SKM-1 treated with dmso at 0.1 percent for 144 hours (cell line): Measurements from ENCODE around the gene HDC.

Experiments
- DNase-seq: peaks from one replicate; lab custom pipeline; 2025; ENCODE audit not compliant: unreplicated experiment; lab: John Stamatoyannopoulos, UW

HDC gene

DNA sequence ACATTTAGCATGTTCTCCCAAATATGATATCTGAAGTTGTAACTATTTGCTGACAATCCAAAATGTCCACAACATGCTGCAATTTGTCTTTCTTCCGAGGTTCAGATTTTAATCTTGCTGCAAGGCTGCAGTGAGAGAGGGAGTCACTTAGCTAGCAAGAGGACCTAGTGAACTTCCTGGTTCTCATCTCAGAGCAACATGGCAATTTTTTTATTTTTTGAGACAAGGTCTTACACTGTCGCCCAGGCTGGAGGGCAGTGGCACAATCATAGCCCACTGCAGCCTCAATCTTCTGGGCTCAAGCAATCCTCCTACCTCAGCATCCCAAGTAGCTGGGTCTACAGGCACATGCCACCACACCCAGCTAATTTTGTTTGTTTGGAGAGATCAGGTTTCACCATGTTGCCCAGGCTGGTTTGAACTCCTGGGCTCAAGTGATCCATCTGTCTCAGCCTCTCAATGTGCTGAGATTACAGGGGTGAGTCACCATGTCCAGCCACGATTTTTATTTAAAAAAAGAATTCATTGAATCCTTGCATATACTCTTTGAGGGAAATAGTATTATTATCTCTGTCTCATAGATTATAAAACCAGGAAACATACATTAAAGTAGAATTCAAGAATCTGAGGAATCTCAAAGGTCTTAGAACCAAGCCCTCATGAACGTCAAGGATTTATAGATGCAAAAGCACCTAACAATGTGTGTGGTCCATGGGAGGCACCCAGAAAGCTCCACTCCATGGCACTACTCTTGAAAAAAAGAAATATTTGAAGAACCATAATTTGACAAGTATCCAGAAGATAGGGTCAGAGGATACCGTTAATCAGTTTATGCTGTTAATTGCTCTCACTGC lies 9.1 kb downstream of the HDC start:
- peak; percentile 30 for DNase-seq

DNA sequence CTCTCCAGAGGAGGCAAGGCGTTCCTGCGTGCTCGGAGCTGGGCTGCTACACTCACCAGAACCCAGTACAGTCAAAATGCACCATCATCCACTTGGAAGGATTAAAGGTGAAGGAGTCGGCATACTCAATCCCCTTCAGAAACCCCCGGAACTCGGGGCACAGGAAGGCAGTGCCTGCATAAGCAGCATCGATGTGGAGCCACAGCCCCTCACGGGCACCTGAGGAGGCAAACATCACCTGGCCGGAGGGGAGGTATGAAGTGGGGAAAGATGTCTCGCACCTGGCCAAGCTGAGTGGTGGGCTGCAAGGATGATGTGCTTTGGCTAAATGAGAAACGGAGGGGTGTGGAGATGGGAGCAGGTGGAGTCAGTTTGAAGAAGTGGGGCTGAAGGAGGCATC lies 13.0 kb downstream of the HDC start:
- DNase-seq, result no peak

DNA sequence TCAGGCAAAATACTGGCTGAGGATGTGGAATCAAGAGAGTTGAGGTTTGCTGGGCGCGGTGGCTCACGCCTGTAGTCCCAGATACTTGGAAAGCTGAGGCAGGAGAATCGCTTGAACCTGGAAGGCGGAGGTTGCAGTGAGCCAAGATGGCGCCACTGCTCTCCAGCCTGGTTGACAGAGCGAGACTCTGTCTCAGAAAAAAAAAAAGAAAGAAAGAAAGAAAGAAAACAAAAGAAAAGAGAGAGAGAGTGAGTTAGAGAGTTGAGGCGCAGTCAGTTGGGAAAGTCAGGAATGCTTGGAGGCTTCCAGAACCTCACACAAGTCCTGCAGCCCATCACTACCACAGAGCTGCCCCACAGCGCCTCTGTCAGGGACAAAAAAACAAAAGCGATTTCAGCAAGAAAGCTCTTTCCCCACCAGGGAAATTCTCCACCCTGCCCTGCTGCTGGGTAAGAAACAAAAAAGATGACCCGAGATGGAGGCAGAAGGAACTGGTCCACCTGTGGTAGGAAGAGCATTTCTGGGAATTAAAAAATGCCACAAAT lies 13.8 kb downstream of the HDC start:
- no peak for DNase-seq

DNA sequence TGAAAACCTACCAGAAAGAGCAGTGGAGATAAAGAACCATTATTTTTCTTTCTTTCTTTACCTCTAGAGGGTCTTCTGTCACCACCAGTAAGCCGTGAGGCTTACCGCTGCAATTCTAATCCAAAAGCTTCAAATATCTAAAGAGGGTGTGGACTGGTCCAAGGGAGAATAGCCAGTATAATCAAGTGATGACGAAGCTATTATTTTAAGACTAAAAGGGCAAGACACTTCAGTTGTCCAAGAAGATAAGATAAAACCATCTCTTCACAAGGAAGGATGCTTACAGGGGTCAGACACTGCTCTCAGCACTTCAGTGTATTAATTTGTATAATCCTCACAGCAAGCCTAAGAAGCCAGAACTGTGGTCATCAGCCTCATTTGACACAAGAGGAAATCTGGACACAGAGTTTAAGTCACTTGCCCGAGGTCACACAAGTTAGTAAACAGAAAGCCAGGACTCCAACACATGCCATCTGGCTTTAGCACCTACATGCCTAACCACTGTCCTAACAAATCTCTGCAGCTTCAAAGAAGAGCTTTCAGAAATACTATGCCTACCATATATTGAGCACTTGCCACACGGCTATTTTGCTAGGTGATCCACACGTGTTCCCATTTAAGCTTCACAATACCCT lies 14.6 kb downstream of the HDC start:
- DNase-seq, result no peak

DNA sequence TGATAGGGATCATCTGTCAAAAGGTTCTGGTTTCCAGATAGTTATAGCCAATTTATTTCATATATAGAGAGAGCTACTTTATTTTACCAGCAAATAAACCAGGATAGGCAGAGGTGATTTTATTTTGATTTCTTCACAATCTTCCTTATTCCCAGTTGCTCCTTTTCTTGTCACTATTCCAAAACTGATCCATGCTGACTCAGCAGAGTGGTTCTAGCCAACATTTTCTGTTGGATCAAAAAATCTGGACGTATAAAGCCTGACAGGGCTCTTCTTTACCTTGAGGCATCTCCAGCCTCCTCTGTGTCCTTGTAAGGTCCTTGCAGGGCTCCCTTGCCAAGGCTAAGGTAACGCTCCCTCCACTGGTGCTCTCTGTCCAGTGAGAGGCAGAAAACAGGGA lies 15.8 kb downstream of the HDC start:
- DNase-seq, result no peak

DNA sequence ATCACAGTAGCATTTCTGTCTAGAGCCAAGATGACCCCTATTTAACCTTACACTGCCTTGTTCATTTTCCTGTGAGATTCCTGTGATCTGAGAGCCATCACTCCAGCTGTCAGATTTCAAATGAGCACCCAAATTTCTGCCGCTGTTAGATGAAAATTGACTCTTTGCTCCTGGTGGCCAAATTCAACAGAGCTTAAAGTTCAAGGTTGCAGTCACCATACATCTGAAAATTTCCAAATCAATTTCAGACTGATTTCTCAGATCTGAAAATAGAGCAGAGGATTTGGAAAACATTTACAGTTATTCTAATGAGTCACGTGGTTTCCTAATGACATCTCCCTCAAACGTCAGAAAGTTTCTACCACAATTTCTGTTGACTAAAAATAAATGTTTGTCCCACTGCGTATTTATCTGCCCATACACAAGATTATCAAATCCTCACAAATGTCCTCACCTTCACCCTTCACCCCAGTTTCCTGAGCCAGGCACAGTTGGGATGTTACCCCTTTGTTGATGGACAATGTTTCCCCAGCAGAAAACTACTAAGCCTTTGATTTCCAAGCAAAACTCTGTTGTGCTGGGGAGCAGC lies 16.4 kb downstream of the HDC start:
- DNase-seq, result no peak

DNA sequence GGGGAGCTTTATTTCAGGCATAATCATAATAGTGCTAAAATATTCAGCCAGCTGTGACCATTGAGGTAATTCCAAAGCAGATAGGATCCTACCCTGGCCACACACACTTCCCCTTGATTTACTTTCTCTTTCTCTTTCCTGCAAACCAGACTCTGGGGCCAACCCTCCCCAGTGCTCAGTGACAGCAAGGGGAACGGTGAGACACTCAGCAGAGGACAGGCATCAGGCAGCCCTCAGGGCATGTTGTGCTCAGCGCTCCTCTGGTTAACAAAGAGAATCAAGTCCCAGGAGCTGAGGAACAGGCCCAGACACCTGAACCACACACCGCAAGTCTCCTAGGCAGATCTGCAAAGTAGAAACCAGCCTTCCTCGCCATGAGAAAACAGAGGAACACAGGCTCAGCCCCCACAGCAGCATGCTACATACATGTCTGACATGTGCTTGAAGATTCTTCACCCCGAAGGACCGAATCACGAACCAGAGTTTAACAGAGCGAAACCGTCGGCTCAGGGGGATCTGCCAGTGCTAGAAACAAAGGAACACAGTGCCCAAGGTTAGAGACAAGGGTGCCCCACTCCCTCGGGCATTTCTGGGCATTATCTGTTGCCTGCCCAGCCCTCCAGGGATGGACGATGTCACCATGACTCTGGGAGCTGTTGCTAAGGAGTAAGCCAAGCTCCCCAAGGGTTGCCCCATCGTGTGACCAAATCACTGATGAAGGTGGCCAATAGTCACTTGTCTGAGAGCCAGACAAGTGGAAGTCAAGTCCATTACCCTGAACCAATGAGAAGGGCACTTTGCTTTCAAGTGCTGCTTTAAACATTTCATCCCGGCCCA lies 17.5 kb downstream of the HDC start:
- peak; percentile 46 for DNase-seq

DNA sequence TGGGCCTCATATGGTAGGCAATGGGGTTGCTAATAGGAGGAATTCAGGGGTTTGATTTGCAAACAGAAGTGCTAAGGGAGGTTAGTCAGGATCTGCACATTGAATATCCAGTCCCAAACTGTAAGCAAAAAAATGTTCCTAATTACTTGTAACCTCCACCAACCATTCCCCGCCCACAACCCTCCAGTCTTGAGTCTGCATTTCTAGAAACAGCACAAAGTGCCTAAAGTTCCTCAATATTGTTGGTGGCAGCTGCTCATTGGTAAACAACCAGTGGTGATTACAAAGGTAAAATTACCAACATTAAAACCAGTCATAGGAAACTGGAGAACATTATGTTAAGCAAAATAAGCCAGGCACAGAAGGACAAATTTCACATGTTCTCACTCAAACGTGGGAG lies 18.9 kb downstream of the HDC start:
- DNase-seq, result no peak

DNA sequence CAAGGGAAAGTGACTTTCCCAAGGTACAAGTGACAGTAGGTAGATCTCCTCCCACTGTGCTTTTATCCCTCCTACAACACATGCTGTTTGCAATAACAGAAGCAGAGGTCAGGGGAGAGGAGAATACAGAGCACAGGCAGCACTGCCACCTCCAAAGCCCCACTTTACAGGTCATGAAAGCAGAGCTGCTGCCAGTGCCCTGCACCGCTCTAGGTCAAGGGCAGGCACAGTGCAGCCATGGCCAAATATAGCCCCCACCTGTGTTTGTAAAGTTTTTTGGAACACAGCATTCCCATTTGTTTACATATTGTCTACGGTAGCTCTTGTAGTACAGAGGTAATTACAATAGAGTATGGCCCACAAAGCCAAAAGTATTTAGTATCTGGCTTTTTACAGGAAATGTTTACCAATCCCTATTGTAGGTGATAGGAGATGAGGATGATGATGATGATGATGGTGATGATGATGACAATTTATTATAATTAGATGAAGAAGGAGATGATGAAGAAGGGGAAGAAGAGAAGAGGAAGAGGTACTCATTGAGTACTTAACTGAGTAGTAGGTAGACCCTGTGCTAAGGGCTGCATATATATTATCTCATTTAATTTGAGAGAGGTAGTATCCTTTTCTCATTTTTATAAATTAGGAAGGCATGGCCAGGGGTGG lies 20.4 kb downstream of the HDC start:
- no peak for DNase-seq

DNA sequence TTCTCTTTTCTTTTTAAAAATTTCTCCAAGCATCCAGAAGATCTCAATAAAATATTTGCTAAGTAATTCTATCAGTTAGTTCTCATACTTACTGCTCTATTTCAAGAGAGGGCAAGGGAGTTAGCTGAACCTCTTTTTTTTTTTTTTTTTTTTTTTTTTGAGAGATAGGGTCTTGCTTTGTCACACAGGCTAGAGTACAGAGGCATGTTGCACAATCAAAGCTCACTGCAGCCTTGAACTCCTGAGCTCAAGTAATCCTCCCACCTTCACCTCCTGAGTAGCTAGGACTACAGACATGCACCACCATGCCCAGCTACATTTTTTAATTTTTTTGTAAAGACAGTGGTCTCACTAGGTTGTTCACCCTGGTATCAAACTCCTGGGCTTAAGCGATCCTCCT lies 21.4 kb downstream of the HDC start:
- no peak for DNase-seq

DNA sequence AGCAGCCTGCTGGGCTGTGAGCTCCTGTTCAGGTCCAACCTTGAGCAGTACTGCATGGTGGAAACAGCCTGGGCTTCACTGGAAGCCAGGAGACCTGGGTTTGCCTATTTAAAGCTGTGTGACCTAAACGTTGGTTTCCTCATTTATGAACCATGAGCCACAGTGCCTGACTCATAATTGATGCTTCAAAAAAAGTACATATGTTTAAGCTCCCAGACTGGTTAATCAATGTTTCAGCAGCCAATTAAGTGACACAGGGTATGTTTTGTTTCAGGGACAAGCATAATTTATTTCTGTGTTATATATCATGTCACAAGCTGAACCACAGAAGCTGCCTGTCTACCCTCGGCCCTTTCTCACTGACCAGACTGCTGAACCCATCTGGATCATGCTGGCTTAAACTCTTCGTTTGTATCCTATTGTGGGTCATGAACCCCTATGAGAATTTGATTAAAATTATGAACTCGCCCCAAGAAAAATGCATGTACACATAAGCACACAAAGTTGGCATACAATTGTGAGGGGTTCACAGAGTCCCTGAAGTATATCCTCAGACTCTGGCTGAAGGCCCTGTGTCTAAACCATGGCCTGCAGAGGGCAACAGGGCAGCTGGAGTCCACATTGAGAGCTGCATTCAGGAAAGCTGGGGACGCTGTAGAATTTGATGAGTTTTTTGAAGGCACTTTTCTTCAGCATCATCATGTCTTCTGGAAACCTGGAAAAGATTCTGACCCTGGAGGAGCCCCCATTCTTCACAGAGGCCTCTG lies 23.7 kb downstream of the HDC start:
- DNase-seq, result no peak

DNA sequence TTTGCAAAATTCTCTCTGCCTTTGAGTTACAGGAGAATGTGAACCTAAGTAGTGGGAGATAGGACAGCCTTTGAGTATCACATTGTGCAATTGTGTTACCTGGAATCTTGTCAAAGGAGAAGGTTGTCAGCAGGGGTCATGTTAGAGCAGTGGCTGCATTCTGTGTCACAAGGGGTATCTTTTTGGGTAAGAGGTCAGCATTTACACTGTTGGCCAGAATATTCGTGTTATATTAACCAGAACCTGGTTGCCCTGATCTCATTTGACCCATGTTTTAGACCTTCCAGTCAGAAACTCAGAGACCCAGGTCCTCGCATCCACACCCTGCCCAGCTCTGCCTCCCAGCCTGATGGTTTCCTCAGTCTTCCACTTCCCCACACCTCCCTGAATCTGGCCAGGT lies 27.3 kb downstream of the HDC start:
- no peak for DNase-seq

DNA sequence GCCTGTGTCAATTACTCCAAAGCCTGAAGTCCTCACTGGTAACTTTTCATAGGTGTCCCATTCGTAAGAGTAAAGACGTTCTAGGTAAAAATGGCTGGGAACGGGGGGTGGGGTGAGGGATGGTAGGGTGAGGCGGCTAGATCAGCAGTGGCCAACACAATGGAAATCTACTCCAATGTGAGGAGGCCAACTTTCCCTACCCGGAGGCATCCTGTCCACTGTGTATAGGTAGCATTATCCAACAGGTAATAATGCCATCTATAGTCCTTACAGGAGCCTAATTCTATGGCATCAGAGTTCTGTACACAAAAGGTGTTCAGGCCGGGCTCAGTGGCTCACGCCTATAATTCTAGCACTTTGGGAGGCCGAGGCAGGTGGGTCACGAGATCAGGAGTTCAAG lies 29.1 kb downstream of the HDC start:
- DNase-seq, result no peak

DNA sequence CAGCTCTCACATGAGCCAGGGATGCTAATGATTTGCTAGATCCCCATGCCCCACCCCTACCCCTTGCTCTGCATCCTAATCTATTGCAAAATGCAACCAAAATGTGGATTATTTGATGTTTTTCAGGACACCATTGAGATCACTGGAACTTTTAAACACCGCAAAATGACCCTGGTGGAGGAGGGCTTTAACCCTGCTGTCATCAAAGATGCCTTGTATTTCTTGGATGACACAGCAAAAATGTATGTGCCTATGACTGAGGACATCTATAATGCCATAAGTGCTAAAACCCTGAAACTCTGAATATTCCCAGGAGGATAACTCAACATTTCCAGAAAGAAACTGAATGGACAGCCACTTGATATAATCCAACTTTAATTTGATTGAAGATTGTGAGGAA lies 29.7 kb downstream of the HDC start:
- DNase-seq, result no peak

DNA sequence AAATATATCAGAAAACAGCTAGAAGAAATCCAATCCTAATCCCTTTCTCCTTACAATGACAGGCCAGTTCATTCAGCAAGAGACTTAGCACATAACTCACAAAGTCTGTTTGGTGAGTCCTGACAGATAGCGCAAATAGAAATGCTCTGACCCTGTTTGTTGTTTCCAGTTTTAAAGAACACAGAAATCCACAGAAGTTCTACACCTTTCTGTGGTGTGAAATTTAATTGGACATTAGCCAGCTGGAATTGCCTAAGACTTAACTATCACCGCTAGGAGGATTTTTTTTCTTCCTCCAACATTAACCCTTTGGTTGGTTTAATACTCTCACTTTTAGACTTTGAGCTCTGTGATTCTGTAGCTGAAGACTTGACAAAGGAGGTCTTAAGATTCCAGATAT lies 30.8 kb downstream of the HDC start:
- DNase-seq, result no peak

DNA sequence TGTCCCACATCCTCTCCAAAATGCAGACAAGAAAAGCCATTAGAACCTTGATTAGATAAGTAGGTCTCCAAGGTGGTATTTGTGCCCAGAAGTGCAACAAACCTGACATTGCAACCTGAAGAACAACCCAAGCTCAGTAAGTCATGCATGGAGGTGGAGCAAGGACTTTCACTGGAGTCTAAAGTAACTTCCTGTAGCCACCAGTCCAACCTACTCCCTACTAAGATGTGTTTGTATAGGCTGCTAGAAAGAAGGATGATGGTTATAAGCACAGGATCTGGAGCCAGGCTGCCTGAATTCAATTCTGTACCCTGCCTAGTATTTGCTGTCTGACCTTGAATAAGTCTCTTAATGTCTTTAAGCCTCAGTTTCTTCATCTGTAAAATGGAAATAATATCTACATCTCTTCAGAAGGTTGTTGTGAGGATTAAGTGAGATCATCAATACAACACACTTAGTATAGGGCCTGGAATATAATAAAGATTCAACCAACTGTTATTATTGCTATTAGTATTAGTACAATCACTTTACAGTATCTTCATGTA lies 32.3 kb downstream of the HDC start:
- no peak for DNase-seq

DNA sequence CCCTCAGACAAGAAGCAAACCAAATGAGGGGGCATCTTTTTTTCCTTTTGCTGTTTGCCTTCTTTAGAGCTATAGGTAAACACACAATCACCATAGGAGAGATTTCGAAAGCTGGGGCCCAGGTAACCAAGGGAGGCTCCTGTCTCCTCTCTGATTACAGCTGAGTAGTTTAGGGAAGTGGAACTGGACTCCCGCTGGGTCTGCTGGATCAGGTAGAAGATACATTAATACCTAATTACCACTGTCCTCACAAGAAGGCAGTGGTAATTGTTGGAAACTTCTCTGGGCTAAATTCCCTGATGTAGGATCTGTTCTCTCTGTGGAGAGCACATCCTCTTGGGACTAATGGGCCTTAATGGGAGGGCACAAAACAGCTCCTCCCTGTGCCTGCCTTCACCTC lies 32.7 kb downstream of the HDC start:
- DNase-seq, result no peak

DNA sequence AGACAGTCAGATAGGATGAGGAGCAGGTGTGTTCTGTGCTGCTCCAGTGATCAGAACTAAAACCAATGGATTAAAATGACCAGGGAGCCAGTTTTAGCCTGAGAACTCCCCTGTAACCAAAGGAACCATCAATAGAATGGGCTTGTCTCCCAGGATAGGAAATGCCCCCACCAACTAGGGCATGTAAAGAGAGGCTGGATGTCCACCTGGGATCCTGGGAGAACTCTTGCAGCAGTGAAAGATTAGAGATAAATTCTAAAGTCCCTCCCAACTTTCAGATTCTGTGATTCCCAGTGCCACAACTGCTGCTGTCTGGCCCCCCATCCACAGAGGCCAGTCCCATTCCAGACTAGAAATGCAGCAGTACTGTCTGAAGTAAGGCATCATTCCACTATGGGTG lies 33.8 kb downstream of the HDC start:
- DNase-seq, result no peak

DNA sequence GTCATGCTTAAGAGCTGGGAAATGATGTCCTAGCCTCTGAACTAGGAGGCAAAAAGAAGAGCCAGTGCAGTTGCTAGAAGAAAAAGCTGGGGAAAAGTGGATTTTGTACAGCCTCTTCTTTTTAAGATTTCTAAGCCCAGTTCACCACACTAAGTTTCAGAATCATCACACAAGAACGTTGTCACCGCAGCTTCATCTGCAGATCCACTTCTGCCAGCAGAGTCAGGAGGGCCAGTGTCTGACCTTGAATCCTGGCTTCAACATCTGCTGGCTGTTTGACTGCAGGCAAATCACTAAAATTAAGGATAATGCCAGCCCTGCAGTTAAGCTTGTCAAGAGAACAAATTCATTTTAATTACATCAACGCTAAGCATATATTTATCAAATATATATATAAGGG lies 36.2 kb downstream of the HDC start:
- no peak for DNase-seq

DNA sequence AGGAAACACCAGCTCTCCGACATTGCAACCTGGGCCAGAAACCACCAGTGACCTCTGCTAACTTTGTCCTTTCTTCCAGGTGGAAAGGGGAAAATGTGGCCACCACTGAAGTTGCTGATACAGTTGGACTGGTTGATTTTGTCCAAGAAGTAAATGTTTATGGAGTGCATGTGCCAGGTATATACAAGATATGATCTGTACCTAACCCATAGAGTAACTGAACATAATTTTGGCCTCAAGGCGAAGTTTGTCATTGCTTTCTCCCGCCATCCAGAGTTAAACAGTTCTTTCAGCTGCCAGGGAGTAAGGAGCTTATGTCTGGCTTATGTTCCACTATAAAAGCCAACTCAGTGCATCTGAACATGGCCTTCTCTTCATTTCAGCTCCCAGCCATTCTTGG lies 36.7 kb downstream of the HDC start:
- no peak for DNase-seq
